GM18867 (cell line): Measurements from ENCODE around the gene MYG1.
"Not testable (repeated sequence)": the region's sequence is repeated elsewhere in the genome, so short reads cannot be mapped to it uniquely, and the experiment has no call there.

Source experiments
- ATAC-seq: cut with Tn5 transposase; IDR thresholded peaks from one replicate; pipeline ENCODE4 v1.9.1; 2021; ENCODE audit warnings: mild to moderate bottlenecking, moderate library complexity; ENCODE audit not compliant: unreplicated experiment

The MYG1 gene

GRCh38 chr12:53286448-53286847, 13.0 kb upstream of the MYG1 start:
- ATAC-seq: no peak

GRCh38 chr12:53287741-53288216, 11.7 kb upstream of the MYG1 start:
- ATAC-seq: no peak

GRCh38 chr12:53288322-53288721, 11.2 kb upstream of the MYG1 start:
- ATAC-seq: no peak

GRCh38 chr12:53289891-53290290, 9.6 kb upstream of the MYG1 start:
- no peak for ATAC-seq

GRCh38 chr12:53290661-53291060, 8.8 kb upstream of the MYG1 start:
- ATAC-seq: no peak

GRCh38 chr12:53292426-53292825, 7.1 kb upstream of the MYG1 start:
- ATAC-seq: no peak

- peak; percentile 82 for ATAC-seq
Observed at GRCh38 chr12:53295070-53295890, 4.2 kb upstream of the MYG1 start, which contains the start of gene PFDN5. Gene PFDN5 (plus strand): TSS chr12:53295542. CDS start chr12:53295568, 26 bp downstream.

GRCh38 chr12:53295891-53296219, 3.6 kb upstream of the MYG1 start:
- no peak for ATAC-seq

- ATAC-seq: not testable (repeated sequence)
Observed at GRCh38 chr12:53297106-53297505, 2.4 kb upstream of the MYG1 start.

- no peak for ATAC-seq
Observed at GRCh38 chr12:53298164-53298563, 1.3 kb upstream of the MYG1 start.

GRCh38 chr12:53299101-53299453, 418 bp upstream of the MYG1 start:
- ATAC-seq: no peak

- ATAC-seq: no peak
Observed at GRCh38 chr12:53300187-53300586, 692 bp downstream of the MYG1 start.

- ATAC-seq: no peak
Observed at GRCh38 chr12:53302903-53303302, 3.4 kb downstream of the MYG1 start.

GRCh38 chr12:53306826-53307225, 7.3 kb downstream of the MYG1 start:
- no peak for ATAC-seq

- no peak for ATAC-seq
Observed at GRCh38 chr12:53308276-53308675, 8.8 kb downstream of the MYG1 start.

GRCh38 chr12:53313996-53314395, 14.5 kb downstream of the MYG1 start:
- ATAC-seq: no peak

GRCh38 chr12:53320352-53321195, 21.1 kb downstream of the MYG1 start:
- no peak for ATAC-seq

- ATAC-seq: no peak
Observed at GRCh38 chr12:53324113-53324778, 24.8 kb downstream of the MYG1 start.

GRCh38 chr12:53324779-53325510, 25.4 kb downstream of the MYG1 start:
- ATAC-seq: peak; percentile 48

- ATAC-seq: no peak
Observed at GRCh38 chr12:53325511-53326061, 26.1 kb downstream of the MYG1 start.
